Vagina (tissue), 2 donors: Measurements from ENCODE around the gene HPCAL1. TPM values are rescaled to one million over a fixed set of nuclear protein-coding genes. Genes with fewer than 3 reads are reported as not detected.
A peak's percentile ranks its signal among the peaks of the same experiment; 100 is the strongest.

ENCODE experiments used
- DNase-seq, 2 donors: peaks; one replicate each; pipeline ENCODE4 v3.0.0-alpha.2; 2017; ENCODE audit errors: extremely low spot score in 2 of 2
- H3K27ac ChIP-seq: fragments of 200-600 bp; sonication (generic); one replicate; pipeline ENCODE4 v1.5.1; 2019
- H3K27me3 ChIP-seq: fragments of 200-600 bp; sonication (generic); one replicate; pipeline ENCODE4 v1.5.1; 2019
- H3K36me3 ChIP-seq, 2 donors: fragments of 200-600 bp; sonication (generic); one replicate each; pipeline ENCODE4 v1.5.1; 2017 to 2019
- H3K4me1 ChIP-seq: fragments of 200-600 bp; sonication (generic); one replicate; pipeline ENCODE4 v1.5.1; 2019
- H3K4me3 ChIP-seq, 2 donors: fragments of 200-600 bp; sonication (generic); 1 replicate in 1 of 2; 2 replicates in 1 of 2; pipeline ENCODE4 v1.5.1; 2016 to 2019
- H3K9me3 ChIP-seq: fragments of 200-600 bp; sonication (generic); one replicate; pipeline ENCODE4 v1.5.1; 2019
- POLR2A ChIP-seq, 2 donors: fragments of 450-650 bp; IDR thresholded peaks; one replicate each; pipeline ENCODE4 v1.6.1; 2017; ENCODE audit warnings: antibody characterized with exemption in 2 of 2, mild to moderate bottlenecking in 2 of 2, moderate library complexity in 2 of 2
- POLR2AphosphoS5 ChIP-seq, 2 donors: sonication (generic); formaldehyde crosslinking; IDR thresholded peaks; one replicate each; pipeline ENCODE4 v1.9.0; 2017; ENCODE audit warnings: antibody characterized with exemption in 2 of 2, mild to moderate bottlenecking in 2 of 2, low read depth in 1 of 2; ENCODE audit not compliant: insufficient read depth in 1 of 2
- intact Hi-C: fragments of 100-400 bp; cut with DNase I; formaldehyde crosslinking; loops from one replicate; pipeline ENCODE4 v1.15.1; 2023
- total RNA-seq: library from RNA; depleted of rRNA; stranded (reverse); fragments of >200 nt; gene quantifications from one replicate; pipeline ENCODE4 v1.2.3, GENCODE V29; 2016
- TF ChIP-seq, protein P1 (sequence below), 3 experiments: fragments of 450-650 bp in 2 of 3; fragments of 200-600 bp in 1 of 3; sonication (generic) in 1 of 3; IDR thresholded peaks; one replicate each; pipeline ENCODE4 v1.5.1; 2017 to 2019; ENCODE audit warnings: antibody characterized with exemption in 3 of 3, mild to moderate bottlenecking in 2 of 3, moderate library complexity in 2 of 3

Gene HPCAL1
- total RNA-seq, 1 donor from 2014 or later: 43.7 TPM

- Histone ChIP-seq H3K4me3 (no peak overlapping the region), H3K27me3 (no peaks in the 10 kb centered on the region), H3K9me3 (no peaks in the 10 kb centered on the region), H3K27ac (peak overlapping the region; percentile 64), H3K36me3 (no peaks in the 10 kb centered on the region), H3K4me1 (peaks cover 54% of the 10 kb centered on the region)
- intact Hi-C loops: no loop called here
- TF ChIP-seq POLR2A (IDR thresholded peaks at IDR 0.05) (no peak), POLR2AphosphoS5 (IDR thresholded peaks at IDR 0.05; ENCODE audit: insufficient read depth in 1 of 2, low read depth in 1 of 2) (no peak)
- TF ChIP-seq, protein P1, sequence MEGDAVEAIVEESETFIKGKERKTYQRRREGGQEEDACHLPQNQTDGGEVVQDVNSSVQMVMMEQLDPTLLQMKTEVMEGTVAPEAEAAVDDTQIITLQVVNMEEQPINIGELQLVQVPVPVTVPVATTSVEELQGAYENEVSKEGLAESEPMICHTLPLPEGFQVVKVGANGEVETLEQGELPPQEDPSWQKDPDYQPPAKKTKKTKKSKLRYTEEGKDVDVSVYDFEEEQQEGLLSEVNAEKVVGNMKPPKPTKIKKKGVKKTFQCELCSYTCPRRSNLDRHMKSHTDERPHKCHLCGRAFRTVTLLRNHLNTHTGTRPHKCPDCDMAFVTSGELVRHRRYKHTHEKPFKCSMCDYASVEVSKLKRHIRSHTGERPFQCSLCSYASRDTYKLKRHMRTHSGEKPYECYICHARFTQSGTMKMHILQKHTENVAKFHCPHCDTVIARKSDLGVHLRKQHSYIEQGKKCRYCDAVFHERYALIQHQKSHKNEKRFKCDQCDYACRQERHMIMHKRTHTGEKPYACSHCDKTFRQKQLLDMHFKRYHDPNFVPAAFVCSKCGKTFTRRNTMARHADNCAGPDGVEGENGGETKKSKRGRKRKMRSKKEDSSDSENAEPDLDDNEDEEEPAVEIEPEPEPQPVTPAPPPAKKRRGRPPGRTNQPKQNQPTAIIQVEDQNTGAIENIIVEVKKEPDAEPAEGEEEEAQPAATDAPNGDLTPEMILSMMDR (IDR thresholded peaks at IDR 0.05): peak; percentile 78 to 88 (median 86)
- no peak for DNase-seq
Observed at GRCh38 chr2:10408649-10409579, 106.2 kb downstream of the HPCAL1 start.

DNA sequence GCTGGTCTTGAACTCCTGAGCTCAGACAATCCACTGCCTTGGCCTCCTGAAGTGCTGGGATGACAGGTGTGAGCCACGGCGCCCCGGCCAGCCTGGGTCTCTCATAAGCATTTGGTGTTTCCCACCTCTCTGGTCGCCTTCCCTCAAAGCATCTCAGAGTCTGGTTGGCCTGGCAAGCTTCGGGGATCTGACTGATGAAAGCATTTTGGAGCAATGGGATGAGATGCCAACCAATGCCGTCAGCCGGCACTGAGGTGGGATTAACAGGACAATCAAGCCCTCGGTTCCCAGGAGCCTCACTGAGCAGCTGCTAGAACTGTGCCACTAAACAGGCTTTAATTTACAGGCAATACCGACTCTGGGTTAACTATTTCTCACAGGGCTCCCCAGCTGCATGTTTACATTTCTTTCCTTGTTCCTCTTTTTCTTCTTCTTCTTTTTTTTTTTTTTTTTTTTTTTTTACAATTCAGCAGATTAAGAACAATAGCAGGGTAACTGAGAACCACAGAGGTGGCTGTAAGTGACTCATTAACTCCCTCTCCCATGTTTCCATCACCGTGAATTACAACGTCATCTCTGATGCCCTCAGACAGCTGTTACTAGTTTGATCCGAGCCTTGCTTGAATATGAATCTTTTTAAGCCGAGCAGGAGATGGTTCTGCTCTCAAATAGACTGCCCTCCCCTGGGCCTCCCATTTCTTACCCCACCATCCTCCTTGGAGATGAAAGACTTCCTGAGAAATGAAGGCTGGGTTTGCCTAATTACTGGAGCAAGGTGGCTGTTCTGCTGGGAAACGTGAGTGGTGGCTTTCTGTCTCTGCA is 107.5 kb downstream of the HPCAL1 start:
- TF ChIP-seq POLR2A (IDR thresholded peaks at IDR 0.05) (no peak), POLR2AphosphoS5 (IDR thresholded peaks at IDR 0.05; ENCODE audit: insufficient read depth in 1 of 2, low read depth in 1 of 2) (no peak)
- TF ChIP-seq, protein P1 (IDR thresholded peaks at IDR 0.05): no peak
- H3K4me3 ChIP-seq: no peak overlapping the region
- no peaks in the 10 kb centered on the region for H3K36me3 ChIP-seq
- H3K27me3 ChIP-seq: no peaks in the 10 kb centered on the region
- H3K9me3 ChIP-seq: no peaks in the 10 kb centered on the region
- intact Hi-C loops: loop anchor here (10.0 kb wide), 1 partner anchor 275 kb away; no protein-coding TSS in a partner anchor
- H3K27ac ChIP-seq: no peak overlapping the region
- peaks cover 41% of the 10 kb centered on the region for H3K4me1 ChIP-seq
- DNase-seq: no peak

- no peak overlapping the region for H3K27ac ChIP-seq
Observed at GRCh38 chr2:10410823-10411437, 108.2 kb downstream of the HPCAL1 start.

DNA sequence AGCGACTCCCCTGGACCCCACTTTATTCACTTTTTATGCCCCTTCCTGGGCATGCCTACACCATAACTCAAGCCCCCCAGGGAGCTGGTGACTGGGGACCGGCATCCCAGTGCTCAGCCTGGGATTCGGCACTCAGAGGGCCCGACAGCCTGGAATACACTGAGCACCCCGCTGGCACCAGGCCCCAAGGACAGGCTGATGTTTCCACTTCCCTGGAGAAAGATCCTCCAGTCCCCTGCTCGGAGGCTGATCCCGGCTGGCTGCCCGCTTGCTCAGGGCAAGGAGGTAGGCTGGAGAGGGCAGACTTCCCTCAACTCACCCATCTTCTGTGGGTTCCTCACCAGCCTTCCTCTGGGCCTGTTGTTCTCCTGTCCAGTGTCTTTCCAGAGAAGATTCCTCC is 108.9 kb downstream of the HPCAL1 start:
- Histone ChIP-seq H3K27me3 (no peaks in the 10 kb centered on the region), H3K4me1 (peaks cover 30% of the 10 kb centered on the region), H3K9me3 (no peaks in the 10 kb centered on the region), H3K36me3 (no peaks in the 10 kb centered on the region), H3K27ac (no peak overlapping the region), H3K4me3 (no peak overlapping the region)
- DNase-seq: no peak
- TF ChIP-seq POLR2AphosphoS5 (IDR thresholded peaks at IDR 0.05; ENCODE audit: insufficient read depth in 1 of 2, low read depth in 1 of 2) (no peak), POLR2A (IDR thresholded peaks at IDR 0.05) (no peak)
- TF ChIP-seq, protein P1 (IDR thresholded peaks at IDR 0.05): no peak
- intact Hi-C loops: loop anchor here (10.0 kb wide), 1 partner anchor 277 kb away; no protein-coding TSS in a partner anchor

More at GRCh38 chr2:10410823-10411437, 108.2 kb downstream of the HPCAL1 start:
- intact Hi-C loops: loop anchor here (10.0 kb wide), 1 partner anchor 276 kb away; no protein-coding TSS in a partner anchor
- H3K9me3 ChIP-seq: no peaks in the 10 kb centered on the region
- H3K27me3 ChIP-seq: no peaks in the 10 kb centered on the region
- DNase-seq: no peak
- H3K4me1 ChIP-seq: peaks cover 35% of the 10 kb centered on the region
- TF ChIP-seq POLR2AphosphoS5 (IDR thresholded peaks at IDR 0.05; ENCODE audit: insufficient read depth in 1 of 2, low read depth in 1 of 2): no peak
- no peak for TF ChIP-seq POLR2A (IDR thresholded peaks at IDR 0.05)
- TF ChIP-seq, protein P1 (IDR thresholded peaks at IDR 0.05): no peak
- no peak overlapping the region for H3K4me3 ChIP-seq
- no peaks in the 10 kb centered on the region for H3K36me3 ChIP-seq
